Mesothelial cell of epicardium (in vitro differentiated cells): ENCODE measurements around the gene GPR146. TPM values are rescaled to one million over a fixed set of nuclear protein-coding genes. Genes with fewer than 3 reads are reported as not detected.

Source experiments
- DNase-seq, 2 experiments: peaks; one replicate each; pipeline ENCODE4 v3.0.0; 2021; ENCODE audit warnings: low spot score in 2 of 2; ENCODE audit not compliant: unreplicated experiment in 2 of 2
- H3K27ac Mint-ChIP-seq: 2 replicates; pipeline ENCODE4 v1.8.0; 2021; ENCODE audit warnings: mixed read lengths
- H3K27me3 Mint-ChIP-seq: 2 replicates; pipeline ENCODE4 v1.8.0; 2021; ENCODE audit warnings: low read depth, mixed read lengths
- H3K36me3 Mint-ChIP-seq: 2 replicates; pipeline ENCODE4 v1.8.0; 2021; ENCODE audit warnings: mixed read lengths
- H3K4me1 Mint-ChIP-seq: 2 replicates; pipeline ENCODE4 v1.8.0; 2021; ENCODE audit warnings: mixed read lengths
- H3K4me3 Mint-ChIP-seq: 2 replicates; pipeline ENCODE4 v1.8.0; 2021; ENCODE audit warnings: mild to moderate bottlenecking, moderate library complexity, mixed read lengths
- H3K9me3 Mint-ChIP-seq: 2 replicates; pipeline ENCODE4 v1.8.0; 2021; ENCODE audit warnings: mixed read lengths
- CTCF ChIP-seq: fragments of 200-600 bp; sonication (generic); IDR thresholded peaks from one replicate; pipeline ENCODE4 v1.5.0; 2021; ENCODE audit warnings: antibody characterized with exemption; ENCODE audit not compliant: unreplicated experiment
- total RNA-seq: library from RNA; stranded (reverse); gene quantifications from 3 replicates; pipeline ENCODE4 v1.2.1, GENCODE V29; 2021

Gene GPR146
- total RNA-seq, 1 donor from 2014 or later: 1.0 TPM

- no peak overlapping the region for H3K4me3 Mint-ChIP-seq
- no peak for TF ChIP-seq CTCF
Observed at GRCh38 chr7:1010226-1010625, 34.1 kb upstream of the GPR146 start.

GRCh38 chr7:1011297-1012003 lies 32.9 kb upstream of the GPR146 start:
- Mint-ChIP-seq H3K36me3 (peaks cover 12% of the 10 kb centered on the region), H3K4me3 (no peak overlapping the region), H3K9me3 (no peaks in the 10 kb centered on the region), H3K27me3 (no peaks in the 10 kb centered on the region), H3K4me1 (peaks cover 7% of the 10 kb centered on the region), H3K27ac (peak overlapping the region; percentile 24)
- DNase-seq: no peak
- no peak for TF ChIP-seq CTCF

More at GRCh38 chr7:1010226-1010625, 34.1 kb upstream of the GPR146 start:
- peaks cover 7% of the 10 kb centered on the region for H3K4me1 Mint-ChIP-seq
- DNase-seq: no peak
- H3K27me3 Mint-ChIP-seq: no peaks in the 10 kb centered on the region
- H3K36me3 Mint-ChIP-seq: peaks cover 15% of the 10 kb centered on the region
- H3K9me3 Mint-ChIP-seq: no peaks in the 10 kb centered on the region
- H3K27ac Mint-ChIP-seq: no peak overlapping the region

GRCh38 chr7:1012004-1012715 lies 32.2 kb upstream of the GPR146 start:
- H3K4me3 Mint-ChIP-seq: no peak overlapping the region
- H3K4me1 Mint-ChIP-seq: peaks cover 7% of the 10 kb centered on the region
- DNase-seq: no peak
- no peaks in the 10 kb centered on the region for H3K9me3 Mint-ChIP-seq
- peaks cover 12% of the 10 kb centered on the region for H3K36me3 Mint-ChIP-seq
- H3K27me3 Mint-ChIP-seq: no peaks in the 10 kb centered on the region
- TF ChIP-seq CTCF: no peak
- no peak overlapping the region for H3K27ac Mint-ChIP-seq

GRCh38 chr7:1012716-1013095 lies 31.6 kb upstream of the GPR146 start:
- TF ChIP-seq CTCF: no peak
- DNase-seq: no peak
- H3K27ac Mint-ChIP-seq: no peak overlapping the region
- H3K27me3 Mint-ChIP-seq: no peaks in the 10 kb centered on the region
- H3K36me3 Mint-ChIP-seq: peaks cover 12% of the 10 kb centered on the region
- H3K9me3 Mint-ChIP-seq: no peaks in the 10 kb centered on the region
- H3K4me1 Mint-ChIP-seq: peaks cover 7% of the 10 kb centered on the region
- no peak overlapping the region for H3K4me3 Mint-ChIP-seq

- peaks cover 18% of the 10 kb centered on the region for H3K36me3 Mint-ChIP-seq
- no peaks in the 10 kb centered on the region for H3K9me3 Mint-ChIP-seq
- H3K4me1 Mint-ChIP-seq: peaks cover 7% of the 10 kb centered on the region
- H3K27me3 Mint-ChIP-seq: no peaks in the 10 kb centered on the region
- H3K27ac Mint-ChIP-seq: peak overlapping the region; percentile 60
- no peak overlapping the region for H3K4me3 Mint-ChIP-seq
- DNase-seq: no peak
- no peak for TF ChIP-seq CTCF
Observed at GRCh38 chr7:1013581-1013980, 30.8 kb upstream of the GPR146 start.
